A549 (cell line): ENCODE data around the gene PADI4. TPM values are rescaled to one million over a fixed set of nuclear protein-coding genes. Genes with fewer than 3 reads are reported as not detected.

Source experiments
- ATAC-seq, 2 experiments: fragments of 200-7000 bp in 1 of 2; fragments of >200 bp in 1 of 2; cut with Nextera tagmentation in 1 of 2; cut with Tn5 transposase in 1 of 2; 3 replicates each; pipeline versions ENCODE4 v1.8.0 to v1.9.1; 2018 to 2020; ENCODE audit warnings: mild to moderate bottlenecking in 1 of 2, moderate library complexity in 1 of 2
- CTCF ChIA-PET: fragments of 300-600 bp; sonication (Branson Sonifier 250); formaldehyde crosslinking; extraction: SDS; loops from one replicate; lab custom pipeline; 2021; ENCODE audit warnings: antibody characterized with exemption, inconsistent platforms; lab: Yijun Ruan, JAX
- POLR2A ChIA-PET: fragments of 350-600 bp; formaldehyde crosslinking; extraction: SDS; loops from one replicate; lab custom pipeline; 2021; ENCODE audit warnings: antibody characterized with exemption, inconsistent platforms; lab: Yijun Ruan, JAX
- DNase-seq, 2 experiments: peaks; one replicate each; pipeline versions ENCODE4 v3.0.0 to v3.0.0-alpha.2; 2011 to 2016; ENCODE audit warnings: low read depth in 1 of 2, low spot score in 1 of 2
- FAIRE-seq: peaks from 2 replicates; lab custom pipeline; 2011; peaks lifted over from hg19 to GRCh38; lab: Jason Lieb, UNC
- H3K27ac ChIP-seq, 2 experiments: fragments of >200 bp; sonication (Bioruptor Twin); formaldehyde crosslinking; 3 replicates each; pipeline ENCODE4 v1.5.1; 2016 to 2017
- H3K4me1 ChIP-seq: fragments of >200 bp; sonication (Bioruptor Twin); formaldehyde crosslinking; 3 replicates; pipeline ENCODE4 v1.6.1; 2016
- H3K4me2 ChIP-seq: fragments of >200 bp; sonication (Bioruptor Twin); formaldehyde crosslinking; 3 replicates; pipeline ENCODE4 v1.6.1; 2016
- H3K4me3 ChIP-seq: fragments of >200 bp; sonication (Bioruptor Twin); formaldehyde crosslinking; 3 replicates; pipeline ENCODE4 v1.5.1; 2016
- H3K9me3 ChIP-seq: fragments of >200 bp; sonication (Bioruptor Twin); formaldehyde crosslinking; 3 replicates; pipeline ENCODE4 v1.6.1; 2016
- BHLHE40 ChIP-seq: IDR thresholded peaks from 2 replicates; pipeline ENCODE4 v1.6.1; 2012; ENCODE audit warnings: low read depth, low read length, inconsistent platforms
- CHD4 ChIP-seq: fragments of 200-600 bp; sonication (generic); IDR thresholded peaks from 2 replicates; pipeline ENCODE4 v1.6.1; 2016; ENCODE audit warnings: antibody characterized with exemption, mild to moderate bottlenecking, borderline replicate concordance
- EHF ChIP-seq: fragments of 250-450 bp; sonication (Bioruptor Pico); IDR thresholded peaks from 2 replicates; pipeline ENCODE4 v1.5.0; 2020; ENCODE audit warnings: mild to moderate bottlenecking
- EHMT2 ChIP-seq: fragments of 200-600 bp; sonication (generic); IDR thresholded peaks from 2 replicates; pipeline ENCODE4 v1.6.1; 2016; ENCODE audit warnings: antibody characterized with exemption, low read depth, mild to moderate bottlenecking, moderate library complexity
- EP300 ChIP-seq, 2 experiments: fragments of >200 bp; sonication (Bioruptor Twin); formaldehyde crosslinking; IDR thresholded peaks; 2 replicates in 1 of 2; 3 replicates in 1 of 2; pipeline ENCODE4 v1.6.1; 2016 to 2017
- ESRRA ChIP-seq: fragments of 150-350 bp; IDR thresholded peaks from 2 replicates; pipeline ENCODE4 v1.6.1; 2014; ENCODE audit warnings: mild to moderate bottlenecking, low read length, borderline replicate concordance
- GATA3 ChIP-seq: IDR thresholded peaks from 2 replicates; pipeline ENCODE4 v1.6.1; 2012; ENCODE audit warnings: borderline replicate concordance
- HOXA7 ChIP-seq: fragments of 250-450 bp; sonication (Bioruptor Pico); IDR thresholded peaks from 2 replicates; pipeline ENCODE4 v1.5.0; 2020; ENCODE audit warnings: mild to moderate bottlenecking, moderate library complexity
- HOXB13 ChIP-seq: fragments of 250-450 bp; sonication (Bioruptor Pico); IDR thresholded peaks from 2 replicates; pipeline ENCODE4 v1.5.0; 2020; ENCODE audit warnings: low read depth, mild to moderate bottlenecking, moderate library complexity
- JUNB ChIP-seq: fragments of >200 bp; sonication (Bioruptor Twin); formaldehyde crosslinking; IDR thresholded peaks from 2 replicates; pipeline ENCODE4 v1.6.1; 2016
- KDM5A ChIP-seq: fragments of 200-600 bp; sonication (generic); IDR thresholded peaks from 2 replicates; pipeline ENCODE4 v1.6.1; 2016; ENCODE audit warnings: antibody characterized with exemption, mild to moderate bottlenecking
- MAZ ChIP-seq: fragments of 150-350 bp; IDR thresholded peaks from 2 replicates; pipeline ENCODE4 v1.6.1; 2014; ENCODE audit warnings: antibody characterized with exemption, low read depth, low read length, borderline replicate concordance
- NFE2L2 ChIP-seq: fragments of 150-350 bp; conservative IDR thresholded peaks from 2 replicates; pipeline ENCODE4 v1.6.1; 2014; ENCODE audit warnings: low read length
- RFX5 ChIP-seq: fragments of 450-650 bp; IDR thresholded peaks from 2 replicates; pipeline ENCODE4 v1.7.1; 2014; ENCODE audit warnings: antibody characterized with exemption, mild to moderate bottlenecking, moderate library complexity
- RNF2 ChIP-seq: fragments of 200-600 bp; sonication (generic); IDR thresholded peaks from 2 replicates; pipeline ENCODE4 v1.6.1; 2016; ENCODE audit warnings: low read depth, mild to moderate bottlenecking, antibody characterized with exemption, moderate library complexity, borderline replicate concordance
- TFCP2L1 ChIP-seq: fragments of 250-450 bp; sonication (Bioruptor Pico); IDR thresholded peaks from 2 replicates; pipeline ENCODE4 v1.5.0; 2021; ENCODE audit warnings: mild to moderate bottlenecking
- ZNF302 ChIP-seq: fragments of 250-450 bp; sonication (Bioruptor Pico); IDR thresholded peaks from 2 replicates; pipeline ENCODE4 v1.9.0; 2021; ENCODE audit warnings: inconsistent platforms, mild to moderate bottlenecking, moderate library complexity
- WGBS: methylation state at CpG from one replicate; pipeline ENCODE4 v1.1.6; 2017; ENCODE audit errors: missing lambda C conversion rate; 5-methylcytosine and 5-hydroxymethylcytosine counted together
- polyA plus RNA-seq, 4 experiments: library from polyadenylated mRNA; depleted of rRNA in 3 of 4; stranded (reverse); fragments of >200 nt; fragmentation: RNase III in 1 of 4; extraction: RNeasy Plus Mini Kit Qiagen cat#74134 plus additional on column Dnase treatment in 1 of 4; gene quantifications; 2 replicates in 3 of 4; 3 replicates in 1 of 4; pipeline ENCODE4 v1.2.3, GENCODE V29; 2011 to 2017
- TF ChIP-seq, protein P1 (sequence below): fragments of 250-450 bp; sonication (Bioruptor Pico); IDR thresholded peaks from 2 replicates; pipeline ENCODE4 v1.5.0; 2021; ENCODE audit warnings: mild to moderate bottlenecking, moderate library complexity, borderline replicate concordance
- TF ChIP-seq, protein P2 (sequence below): fragments of >200 bp; sonication (Bioruptor Twin); formaldehyde crosslinking; IDR thresholded peaks from 3 replicates; pipeline ENCODE4 v1.6.1; 2016
- TF ChIP-seq, protein P3 (sequence below): IDR thresholded peaks from 2 replicates; pipeline ENCODE4 v1.6.1; 2012; ENCODE audit warnings: low read depth, borderline replicate concordance

PADI4 gene
- polyA plus RNA-seq, 2 of the 4 experiments (the other 2 are of a cell fraction): not detected

DNA sequence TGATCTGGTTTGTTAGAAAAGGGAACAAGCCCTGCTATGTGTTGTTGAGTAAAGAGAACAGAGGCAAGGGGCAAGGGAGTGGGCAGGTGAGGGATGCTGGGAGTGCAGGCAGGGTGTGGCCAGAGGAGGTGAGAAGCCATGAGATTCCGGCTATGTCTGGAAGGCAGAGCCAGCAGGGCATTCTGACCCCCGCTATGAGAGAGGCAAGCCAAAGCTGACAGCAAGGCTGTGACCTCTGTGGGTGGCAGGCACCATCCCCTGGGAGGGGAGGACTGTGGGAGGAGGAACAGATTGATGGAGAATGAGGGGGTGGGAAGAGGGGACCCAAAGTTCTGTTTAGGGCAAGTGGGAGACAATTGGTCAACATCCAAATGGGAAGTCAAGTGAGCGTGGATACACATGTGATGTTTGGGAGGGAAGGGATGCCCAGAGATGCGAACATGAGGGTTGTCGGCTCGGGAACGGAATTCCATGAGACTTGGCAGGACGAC, 44.5 kb downstream of the PADI4 start:
- ChIA-PET CTCF (interaction anchor here (0.5 to 1.9 kb wide), 2 partner anchors 19 to 142 kb away, joined by 3 to 5 read pairs; no protein-coding TSS in a partner anchor), POLR2A (no interaction called here)
- FAIRE-seq (no peak), DNase-seq (no peak), ATAC-seq (no peak; a peak in 1 of 6 replicates)
- H3K4me3 ChIP-seq: no peak overlapping the region
- H3K4me2 ChIP-seq: no peak overlapping the region
- TF ChIP-seq BHLHE40: no peak
- TF ChIP-seq EHMT2: no peak
- TF ChIP-seq EHF (CRISPR knock-in tag): no peak
- no peak for TF ChIP-seq HOXB13
- TF ChIP-seq EP300 (IDR thresholded peaks at IDR 0.05): no peak
- no peak for TF ChIP-seq NFE2L2
- no peak for TF ChIP-seq TFCP2L1
- peaks cover 11% of the 10 kb centered on the region for H3K4me1 ChIP-seq
- 87% methylated on average over 8 of the region's 8 CpGs for WGBS
- H3K9me3 ChIP-seq: no peaks in the 10 kb centered on the region
- no peak overlapping the region for H3K27ac ChIP-seq

DNA sequence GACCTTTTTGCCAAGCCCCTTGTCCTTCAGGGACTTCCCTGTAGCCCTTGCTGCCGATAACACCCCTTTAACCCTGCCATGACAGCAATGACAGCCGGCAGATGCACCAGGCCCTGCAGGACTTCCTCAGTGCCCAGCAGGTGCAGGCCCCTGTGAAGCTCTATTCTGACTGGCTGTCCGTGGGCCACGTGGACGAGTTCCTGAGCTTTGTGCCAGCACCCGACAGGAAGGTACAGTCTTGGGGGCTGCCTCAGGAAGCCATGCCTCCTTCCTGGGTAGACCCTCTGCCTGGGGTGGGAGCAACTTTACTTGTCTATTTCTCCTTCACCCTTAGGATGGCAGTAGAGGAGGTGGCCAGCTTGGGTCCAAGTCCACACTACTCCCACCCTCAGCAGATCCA, 47.9 kb downstream of the PADI4 start:
- ATAC-seq (no peak), FAIRE-seq (no peak), DNase-seq (no peak)
- WGBS: 61% methylated on average over 2 of the region's 6 CpGs
- no peak overlapping the region for H3K4me2 ChIP-seq
- no peak overlapping the region for H3K4me3 ChIP-seq
- H3K27ac ChIP-seq: no peak overlapping the region
- POLR2A ChIA-PET: no interaction called here
- no peaks in the 10 kb centered on the region for H3K9me3 ChIP-seq
- TF ChIP-seq JUNB: no peak
- no peak for TF ChIP-seq HOXA7
- no peak for TF ChIP-seq ZNF302 (CRISPR knock-in tag)
- TF ChIP-seq RNF2: no peak
- TF ChIP-seq, protein P1, sequence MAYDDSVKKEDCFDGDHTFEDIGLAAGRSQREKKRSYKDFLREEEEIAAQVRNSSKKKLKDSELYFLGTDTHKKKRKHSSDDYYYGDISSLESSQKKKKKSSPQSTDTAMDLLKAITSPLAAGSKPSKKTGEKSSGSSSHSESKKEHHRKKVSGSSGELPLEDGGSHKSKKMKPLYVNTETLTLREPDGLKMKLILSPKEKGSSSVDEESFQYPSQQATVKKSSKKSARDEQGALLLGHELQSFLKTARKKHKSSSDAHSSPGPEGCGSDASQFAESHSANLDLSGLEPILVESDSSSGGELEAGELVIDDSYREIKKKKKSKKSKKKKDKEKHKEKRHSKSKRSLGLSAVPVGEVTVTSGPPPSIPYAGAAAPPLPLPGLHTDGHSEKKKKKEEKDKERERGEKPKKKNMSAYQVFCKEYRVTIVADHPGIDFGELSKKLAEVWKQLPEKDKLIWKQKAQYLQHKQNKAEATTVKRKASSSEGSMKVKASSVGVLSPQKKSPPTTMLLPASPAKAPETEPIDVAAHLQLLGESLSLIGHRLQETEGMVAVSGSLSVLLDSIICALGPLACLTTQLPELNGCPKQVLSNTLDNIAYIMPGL (CRISPR knock-in tag): no peak
- no peak for TF ChIP-seq ESRRA
- TF ChIP-seq EP300 (IDR thresholded peaks at IDR 0.05): no peak
- no peak for TF ChIP-seq RFX5
- TF ChIP-seq NFE2L2: no peak
- TF ChIP-seq, protein P2, sequence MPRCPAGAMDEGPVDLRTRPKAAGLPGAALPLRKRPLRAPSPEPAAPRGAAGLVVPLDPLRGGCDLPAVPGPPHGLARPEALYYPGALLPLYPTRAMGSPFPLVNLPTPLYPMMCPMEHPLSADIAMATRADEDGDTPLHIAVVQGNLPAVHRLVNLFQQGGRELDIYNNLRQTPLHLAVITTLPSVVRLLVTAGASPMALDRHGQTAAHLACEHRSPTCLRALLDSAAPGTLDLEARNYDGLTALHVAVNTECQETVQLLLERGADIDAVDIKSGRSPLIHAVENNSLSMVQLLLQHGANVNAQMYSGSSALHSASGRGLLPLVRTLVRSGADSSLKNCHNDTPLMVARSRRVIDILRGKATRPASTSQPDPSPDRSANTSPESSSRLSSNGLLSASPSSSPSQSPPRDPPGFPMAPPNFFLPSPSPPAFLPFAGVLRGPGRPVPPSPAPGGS: no peak
- TF ChIP-seq HOXB13: no peak
- no peak for TF ChIP-seq CHD4
- no peak for TF ChIP-seq GATA3
- TF ChIP-seq MAZ: no peak
- TF ChIP-seq TFCP2L1: no peak
- TF ChIP-seq, protein P3, sequence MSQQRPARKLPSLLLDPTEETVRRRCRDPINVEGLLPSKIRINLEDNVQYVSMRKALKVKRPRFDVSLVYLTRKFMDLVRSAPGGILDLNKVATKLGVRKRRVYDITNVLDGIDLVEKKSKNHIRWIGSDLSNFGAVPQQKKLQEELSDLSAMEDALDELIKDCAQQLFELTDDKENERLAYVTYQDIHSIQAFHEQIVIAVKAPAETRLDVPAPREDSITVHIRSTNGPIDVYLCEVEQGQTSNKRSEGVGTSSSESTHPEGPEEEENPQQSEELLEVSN: no peak
- TF ChIP-seq KDM5A: no peak
- no peaks in the 10 kb centered on the region for H3K4me1 ChIP-seq
- CTCF ChIA-PET: interaction anchor here (1.0 to 4.1 kb wide), 4 partner anchors 10 to 230 kb away, joined by 3 to 18 read pairs (median 6); no protein-coding TSS in a partner anchor
